ENCODE measurements around the gene APOA4. TPM values are rescaled to one million over a fixed set of nuclear protein-coding genes. Genes with fewer than 3 reads are reported as not detected.

The APOA4 gene
- total and polyA plus RNA-seq, 9 of the 15 experiments (the other 6 are each of a cell fraction or from before 2014, with no cell fraction given) = 0.07 TPM; not detected in 8

DNA sequence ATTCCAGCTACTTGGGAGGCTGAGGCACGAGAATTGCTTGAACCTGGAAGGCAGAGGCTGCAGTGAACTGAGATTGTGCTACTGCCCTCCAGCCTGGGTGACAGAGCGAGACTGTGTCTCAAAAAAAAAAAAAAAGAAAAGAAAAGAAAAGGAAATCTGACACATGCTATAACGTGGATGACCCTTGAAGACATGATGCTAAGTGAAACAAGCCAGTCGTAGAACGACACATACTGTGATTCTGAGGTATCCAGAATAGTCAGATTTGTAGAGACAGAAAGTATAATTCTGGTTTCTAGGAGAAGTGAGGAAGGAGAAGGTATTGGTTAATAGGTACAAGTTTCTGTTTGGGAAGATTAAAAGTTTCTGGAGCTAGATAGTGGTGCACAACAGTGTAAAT is 24.7 kb downstream of the APOA4 start:
- POLR2A ChIA-PET = interaction anchor here (1.5 kb wide), 1 partner anchor 49 kb away, joined by 3 read pairs; no protein-coding TSS in a partner anchor
- no peaks in the 10 kb centered on the region for H3K79me2 ChIP-seq (ENCODE audit: control insufficient read depth, insufficient read depth, low read length)
- no peaks in the 10 kb centered on the region for H3K27me3 ChIP-seq (ENCODE audit: control insufficient read depth in 2 of 2, insufficient read depth in 2 of 2, low read length in 2 of 2)
- intact Hi-C loops (cut with micrococcal nuclease) = no loop called here
- no peak for FAIRE-seq
- H3K27ac ChIP-seq (ENCODE audit: extremely low read depth, low read depth, low read length) = no peak overlapping the region
- H3K4me2 ChIP-seq (ENCODE audit: insufficient read depth, low read length) = no peak overlapping the region
- no peak for ATAC-seq
- H2AFZ ChIP-seq (ENCODE audit: low read depth, low read length) = no peak overlapping the region
- peaks cover 3 to 7% of the 10 kb centered on the region in 2 experiments; a peak in 4 of 5 replicates for H3K4me1 ChIP-seq (replicated peaks in 1 of 2; ENCODE audit: control insufficient read depth in 2 of 2, insufficient read depth in 2 of 2, low read length in 2 of 2)
- TF ChIP-seq RFX1 (IDR thresholded peaks at IDR 0.05) (no peak), ZNF184 (CRISPR knock-in tag; IDR thresholded peaks at IDR 0.05) (no peak)
- TF ChIP-seq, protein P1, sequence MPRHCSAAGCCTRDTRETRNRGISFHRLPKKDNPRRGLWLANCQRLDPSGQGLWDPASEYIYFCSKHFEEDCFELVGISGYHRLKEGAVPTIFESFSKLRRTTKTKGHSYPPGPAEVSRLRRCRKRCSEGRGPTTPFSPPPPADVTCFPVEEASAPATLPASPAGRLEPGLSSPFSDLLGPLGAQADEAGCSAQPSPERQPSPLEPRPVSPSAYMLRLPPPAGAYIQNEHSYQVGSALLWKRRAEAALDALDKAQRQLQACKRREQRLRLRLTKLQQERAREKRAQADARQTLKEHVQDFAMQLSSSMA (CRISPR knock-in tag; IDR thresholded peaks at IDR 0.05) = no peak
- TF ChIP-seq, protein P2, sequence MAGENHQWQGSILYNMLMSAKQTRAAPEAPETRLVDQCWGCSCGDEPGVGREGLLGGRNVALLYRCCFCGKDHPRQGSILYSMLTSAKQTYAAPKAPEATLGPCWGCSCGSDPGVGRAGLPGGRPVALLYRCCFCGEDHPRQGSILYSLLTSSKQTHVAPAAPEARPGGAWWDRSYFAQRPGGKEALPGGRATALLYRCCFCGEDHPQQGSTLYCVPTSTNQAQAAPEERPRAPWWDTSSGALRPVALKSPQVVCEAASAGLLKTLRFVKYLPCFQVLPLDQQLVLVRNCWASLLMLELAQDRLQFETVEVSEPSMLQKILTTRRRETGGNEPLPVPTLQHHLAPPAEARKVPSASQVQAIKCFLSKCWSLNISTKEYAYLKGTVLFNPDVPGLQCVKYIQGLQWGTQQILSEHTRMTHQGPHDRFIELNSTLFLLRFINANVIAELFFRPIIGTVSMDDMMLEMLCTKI (IDR thresholded peaks at IDR 0.05; ENCODE audit: partially characterized antibody) = no peak
- no peaks in the 10 kb centered on the region for H3K9me1 ChIP-seq (ENCODE audit: control insufficient read depth, insufficient read depth, low read length)
- in situ Hi-C loops (cut with MboI) = no loop called here
- no peaks in the 10 kb centered on the region for H3K9me3 ChIP-seq (replicated peaks; ENCODE audit: control insufficient read depth, insufficient read depth, low read depth, low read length)
- DNase-seq (ENCODE audit: extremely low read depth in 1 of 4, low spot score in 3 of 4) = no peak
- 58% methylated on average over 3 of the region's 5 CpGs for WGBS (ENCODE audit: insufficient coverage, low coverage, missing lambda C conversion rate)
- CTCF ChIA-PET (ENCODE audit: low intra/inter-chr PET ratio) = no interaction called here
- H4K20me1 ChIP-seq (replicated peaks; ENCODE audit: control insufficient read depth, insufficient read depth, low read length) = no peaks in the 10 kb centered on the region
- no TSS peak for BruUV-seq (replicated peaks)
- H3K36me3 ChIP-seq (ENCODE audit: control insufficient read depth, insufficient read depth, low read length) = no peaks in the 10 kb centered on the region
- no peak overlapping the region for H3K9ac ChIP-seq (ENCODE audit: insufficient read depth in 1 of 2, low read depth in 2 of 2, low read length in 2 of 2)
- H3K4me3 ChIP-seq = no peak overlapping the region
